HEK293 (cell line): Measurements from ENCODE around the gene TIMM44.

Experiments used
- CTCF ChIA-PET: fragments of 350-600 bp; formaldehyde crosslinking; extraction: SDS; loops from one replicate; lab custom pipeline; 2021; ENCODE audit warnings: antibody characterized with exemption; lab: Yijun Ruan, JAX
- POLR2A ChIA-PET: fragments of 300-600 bp; formaldehyde crosslinking; extraction: SDS; loops from one replicate; lab custom pipeline; 2020; ENCODE audit warnings: antibody characterized with exemption, inconsistent platforms; lab: Yijun Ruan, JAX
- H3K27ac ChIP-seq: fragments of 200-500 bp; sonication (Bioruptor generic); 2 replicates; pipeline ENCODE4 v1.5.1; 2014; ENCODE audit warnings: low read depth, low read length, control low read depth, inconsistent platforms; ENCODE audit errors: extremely low read depth
- H3K36me3 ChIP-seq, 2 experiments: fragments of 200-500 bp in 1 of 2; sonication (Bioruptor generic) in 1 of 2; 1 replicate in 1 of 2; 2 replicates in 1 of 2; pipeline ENCODE4 v1.5.1; 2014 to 2017; ENCODE audit warnings: inconsistent platforms in 2 of 2, low read length in 2 of 2; ENCODE audit not compliant: control insufficient read depth in 2 of 2, insufficient read depth in 1 of 2
- H3K4me1 ChIP-seq: fragments of 200-500 bp; sonication (Bioruptor generic); 2 replicates; pipeline ENCODE4 v1.5.1; 2014; ENCODE audit warnings: mild to moderate bottlenecking, low read length, inconsistent platforms; ENCODE audit not compliant: control insufficient read depth, insufficient read depth
- H3K4me3 ChIP-seq: 2 replicates; pipeline ENCODE4 v1.5.1; 2011; ENCODE audit warnings: low read depth, mild to moderate bottlenecking, control low read depth, low read length, moderate library complexity
- H3K9me3 ChIP-seq: fragments of 200-500 bp; sonication (Bioruptor generic); 2 replicates; pipeline ENCODE4 v1.5.1; 2014; ENCODE audit warnings: low read depth, low read length, inconsistent platforms; ENCODE audit not compliant: control insufficient read depth, insufficient read depth
- BCL11B ChIP-seq: fragments of 450-650 bp; formaldehyde crosslinking; IDR thresholded peaks from 2 replicates; pipeline ENCODE4 v1.5.1; 2016; ENCODE audit warnings: low read depth, missing biosample characterization, missing genetic modification characterization
- GLIS1 ChIP-seq: fragments of 450-650 bp; formaldehyde crosslinking; IDR thresholded peaks from 2 replicates; pipeline ENCODE4 v1.5.1; 2016; ENCODE audit warnings: missing biosample characterization, missing genetic modification characterization
- GLIS2 ChIP-seq: fragments of 450-650 bp; formaldehyde crosslinking; IDR thresholded peaks from 2 replicates; pipeline ENCODE4 v1.5.1; 2016; ENCODE audit warnings: missing biosample characterization, missing genetic modification characterization
- KLF8 ChIP-seq: fragments of 450-650 bp; formaldehyde crosslinking; IDR thresholded peaks from 2 replicates; pipeline ENCODE4 v1.5.1; 2016; ENCODE audit warnings: missing biosample characterization, missing genetic modification characterization
- ZBTB7A ChIP-seq: fragments of 450-650 bp; formaldehyde crosslinking; IDR thresholded peaks from 2 replicates; pipeline ENCODE4 v1.5.1; 2016; ENCODE audit warnings: low read depth, missing biosample characterization, missing genetic modification characterization
- ZNF174 ChIP-seq: fragments of 450-650 bp; formaldehyde crosslinking; IDR thresholded peaks from 2 replicates; pipeline ENCODE4 v1.5.0; 2017; ENCODE audit warnings: missing biosample characterization, mild to moderate bottlenecking, missing genetic modification characterization
- ZNF26 ChIP-seq: fragments of 450-650 bp; formaldehyde crosslinking; IDR thresholded peaks from 2 replicates; pipeline ENCODE4 v1.5.1; 2016; ENCODE audit warnings: missing biosample characterization, missing genetic modification characterization
- ZNF596 ChIP-seq: fragments of 450-650 bp; IDR thresholded peaks from 2 replicates; pipeline ENCODE4 v1.5.0; 2018; ENCODE audit warnings: missing biosample characterization, mild to moderate bottlenecking, missing genetic modification characterization, moderate library complexity
- ZNF677 ChIP-seq: fragments of 450-650 bp; IDR thresholded peaks from 2 replicates; pipeline ENCODE4 v1.5.0; 2018; ENCODE audit warnings: missing biosample characterization, mild to moderate bottlenecking, missing genetic modification characterization, moderate library complexity
- TF ChIP-seq, protein P1 (sequence below): fragments of 450-650 bp; formaldehyde crosslinking; IDR thresholded peaks from 2 replicates; pipeline ENCODE4 v1.5.1; 2016; ENCODE audit warnings: missing biosample characterization, missing genetic modification characterization
- TF ChIP-seq, protein P2 (sequence below): fragments of 450-650 bp; formaldehyde crosslinking; IDR thresholded peaks from 2 replicates; pipeline ENCODE4 v1.5.1; 2016; ENCODE audit warnings: missing biosample characterization, missing genetic modification characterization

TIMM44 gene

DNA sequence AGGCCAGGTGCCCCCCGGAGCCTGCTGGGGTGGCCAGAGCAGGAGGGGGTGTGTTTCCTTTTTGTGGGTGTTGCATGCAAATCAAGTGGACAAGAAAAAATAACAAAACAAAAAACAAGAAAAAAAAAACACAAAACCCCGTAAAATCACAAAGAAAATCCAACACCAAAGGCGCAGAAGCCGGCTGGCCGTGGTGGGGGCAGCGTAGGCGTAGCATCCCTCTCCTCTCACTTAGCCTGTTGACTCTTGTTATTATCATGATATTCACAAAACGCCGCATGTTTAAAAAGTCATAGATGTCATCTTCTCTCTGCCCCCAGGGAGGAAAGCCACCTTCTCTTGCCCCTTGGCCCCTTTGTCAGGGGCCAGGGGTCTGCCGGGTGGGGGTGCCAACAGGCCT, 29.8 kb downstream of the TIMM44 start (continued):
- no peak for TF ChIP-seq ZNF26 (tag by site-specific recombination)

DNA sequence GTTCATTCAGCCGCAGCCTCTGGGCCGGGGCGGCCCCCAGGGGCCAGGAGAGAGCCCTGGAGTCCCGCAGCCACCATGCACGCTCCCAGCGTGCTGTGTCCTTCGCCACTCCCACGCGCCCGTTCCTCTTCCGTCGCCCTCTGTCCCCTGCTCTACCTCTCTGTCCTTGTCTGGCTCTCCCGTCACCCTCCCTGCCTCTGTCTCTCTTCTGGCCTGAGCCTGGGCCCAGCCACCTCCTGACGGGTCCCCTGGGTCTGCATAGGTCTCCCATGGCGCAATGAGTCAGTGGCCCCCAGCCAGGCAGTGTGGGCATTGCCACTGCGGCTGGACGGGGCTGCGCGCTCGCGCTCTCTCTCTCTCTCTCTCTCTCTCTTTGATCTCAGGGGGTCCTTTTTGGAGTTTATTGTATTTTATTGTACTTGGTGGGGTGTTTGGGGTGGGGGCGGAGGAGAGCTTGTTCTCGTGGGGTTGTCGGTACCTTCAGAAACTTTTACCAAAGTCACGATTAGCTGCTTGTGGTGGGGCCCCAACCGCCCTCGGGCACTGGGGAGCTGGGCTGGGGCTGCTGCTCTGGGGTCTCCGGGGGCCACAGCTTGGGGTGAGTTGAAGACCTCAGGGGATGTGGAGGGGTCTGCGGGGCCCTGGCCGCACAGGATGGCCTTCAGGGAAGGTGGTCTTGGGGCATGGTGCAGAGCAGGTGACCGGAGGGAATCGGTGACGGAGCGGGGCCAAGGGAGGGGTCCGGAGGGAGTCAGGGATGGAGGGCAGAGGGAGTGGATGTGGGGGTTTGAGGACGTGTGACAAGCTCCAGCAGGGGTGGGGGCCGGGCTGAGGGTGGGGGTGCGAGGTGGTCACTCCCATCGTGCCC, 30.5 kb downstream of the TIMM44 start:
- Histone ChIP-seq H3K4me3 (no peak overlapping the region), H3K36me3 (peaks cover 0 to 32% of the 10 kb centered on the region in 2 experiments; a peak in 2 of 3 replicates), H3K4me1 (no peaks in the 10 kb centered on the region; the same call in 1 of the 2 replicates), H3K9me3 (no peaks in the 10 kb centered on the region), H3K27ac (no peak overlapping the region)
- TF ChIP-seq ZNF174 (tag by site-specific recombination) (no peak), ZNF677 (no peak), GLIS1 (peak; percentile 75), BCL11B (tag by site-specific recombination) (peak; percentile 19; the same call in 1 of the 2 replicates), ZNF596 (tag by site-specific recombination) (peak; percentile 53; the same call in 1 of the 2 replicates), GLIS2 (tag by site-specific recombination) (peak; percentile 43)
- TF ChIP-seq, protein P1, sequence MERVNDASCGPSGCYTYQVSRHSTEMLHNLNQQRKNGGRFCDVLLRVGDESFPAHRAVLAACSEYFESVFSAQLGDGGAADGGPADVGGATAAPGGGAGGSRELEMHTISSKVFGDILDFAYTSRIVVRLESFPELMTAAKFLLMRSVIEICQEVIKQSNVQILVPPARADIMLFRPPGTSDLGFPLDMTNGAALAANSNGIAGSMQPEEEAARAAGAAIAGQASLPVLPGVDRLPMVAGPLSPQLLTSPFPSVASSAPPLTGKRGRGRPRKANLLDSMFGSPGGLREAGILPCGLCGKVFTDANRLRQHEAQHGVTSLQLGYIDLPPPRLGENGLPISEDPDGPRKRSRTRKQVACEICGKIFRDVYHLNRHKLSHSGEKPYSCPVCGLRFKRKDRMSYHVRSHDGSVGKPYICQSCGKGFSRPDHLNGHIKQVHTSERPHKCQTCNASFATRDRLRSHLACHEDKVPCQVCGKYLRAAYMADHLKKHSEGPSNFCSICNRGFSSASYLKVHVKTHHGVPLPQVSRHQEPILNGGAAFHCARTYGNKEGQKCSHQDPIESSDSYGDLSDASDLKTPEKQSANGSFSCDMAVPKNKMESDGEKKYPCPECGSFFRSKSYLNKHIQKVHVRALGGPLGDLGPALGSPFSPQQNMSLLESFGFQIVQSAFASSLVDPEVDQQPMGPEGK (tag by site-specific recombination): peak; percentile 52
- TF ChIP-seq, protein P2, sequence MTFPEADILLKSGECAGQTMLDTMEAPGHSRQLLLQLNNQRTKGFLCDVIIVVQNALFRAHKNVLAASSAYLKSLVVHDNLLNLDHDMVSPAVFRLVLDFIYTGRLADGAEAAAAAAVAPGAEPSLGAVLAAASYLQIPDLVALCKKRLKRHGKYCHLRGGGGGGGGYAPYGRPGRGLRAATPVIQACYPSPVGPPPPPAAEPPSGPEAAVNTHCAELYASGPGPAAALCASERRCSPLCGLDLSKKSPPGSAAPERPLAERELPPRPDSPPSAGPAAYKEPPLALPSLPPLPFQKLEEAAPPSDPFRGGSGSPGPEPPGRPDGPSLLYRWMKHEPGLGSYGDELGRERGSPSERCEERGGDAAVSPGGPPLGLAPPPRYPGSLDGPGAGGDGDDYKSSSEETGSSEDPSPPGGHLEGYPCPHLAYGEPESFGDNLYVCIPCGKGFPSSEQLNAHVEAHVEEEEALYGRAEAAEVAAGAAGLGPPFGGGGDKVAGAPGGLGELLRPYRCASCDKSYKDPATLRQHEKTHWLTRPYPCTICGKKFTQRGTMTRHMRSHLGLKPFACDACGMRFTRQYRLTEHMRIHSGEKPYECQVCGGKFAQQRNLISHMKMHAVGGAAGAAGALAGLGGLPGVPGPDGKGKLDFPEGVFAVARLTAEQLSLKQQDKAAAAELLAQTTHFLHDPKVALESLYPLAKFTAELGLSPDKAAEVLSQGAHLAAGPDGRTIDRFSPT: peak; percentile 28; the same call in 1 of the 2 replicates
- ChIA-PET POLR2A (interaction anchor here (1.1 to 2.3 kb wide), 3 partner anchors 8 to 15 kb away, joined by 3 to 15 read pairs (median 8); partner anchors contain the start of genes MAP2K7 and SNAPC2), CTCF (interaction anchor here (0.9 kb wide), 1 partner anchor 61 kb away, joined by 4 read pairs; no protein-coding TSS in a partner anchor)

GRCh38 chr19:7912144-7912696, 31.2 kb downstream of the TIMM44 start:
- CTCF ChIA-PET: interaction anchor here (0.9 to 1.1 kb wide), 2 partner anchors 32 to 43 kb away, joined by 3 to 4 read pairs; no protein-coding TSS in a partner anchor

More at GRCh38 chr19:7912144-7912696, 31.2 kb downstream of the TIMM44 start:
- Histone ChIP-seq H3K4me3 (no peak overlapping the region), H3K27ac (no peak overlapping the region), H3K9me3 (no peaks in the 10 kb centered on the region), H3K4me1 (no peaks in the 10 kb centered on the region; the same call in 1 of the 2 replicates), H3K36me3 (peaks cover 0 to 34% of the 10 kb centered on the region in 2 experiments; a peak in 2 of 3 replicates)
- POLR2A ChIA-PET: interaction anchor here (1.1 to 2.3 kb wide), 3 partner anchors 8 to 15 kb away, joined by 3 to 15 read pairs (median 8); partner anchors contain the start of genes MAP2K7 and SNAPC2
- TF ChIP-seq KLF8: 0 out of 2 replicates have a peak, but pooled peaks have one; percentile 11
- no peak for TF ChIP-seq ZBTB7A
